Fibroblast of villous mesenchyme (primary cell): Measurements from ENCODE around the gene ITGAX. TPM values are rescaled to one million over a fixed set of nuclear protein-coding genes. Genes with fewer than 3 reads are reported as not detected.

Experiments used
- DNase-seq: peaks from one replicate; pipeline ENCODE4 v3.0.0-alpha.2; 2010; ENCODE audit warnings: low read depth
- H3K4me3 ChIP-seq: 2 replicates; pipeline ENCODE4 v1.5.1; 2011; ENCODE audit warnings: low read depth, mild to moderate bottlenecking, low read length
- total RNA-seq: library from RNA; depleted of rRNA; stranded (reverse); fragments of >200 nt; gene quantifications from 2 replicates; pipeline ENCODE4 v1.2.3, GENCODE V29; 2012
- TF ChIP-seq, protein P1 (sequence below): IDR thresholded peaks from 2 replicates; pipeline ENCODE4 v1.5.1; 2012; ENCODE audit warnings: low read depth, mild to moderate bottlenecking, low read length; ENCODE audit not compliant: insufficient read depth

The ITGAX gene
- total RNA-seq, 1 donor = not detected

DNA sequence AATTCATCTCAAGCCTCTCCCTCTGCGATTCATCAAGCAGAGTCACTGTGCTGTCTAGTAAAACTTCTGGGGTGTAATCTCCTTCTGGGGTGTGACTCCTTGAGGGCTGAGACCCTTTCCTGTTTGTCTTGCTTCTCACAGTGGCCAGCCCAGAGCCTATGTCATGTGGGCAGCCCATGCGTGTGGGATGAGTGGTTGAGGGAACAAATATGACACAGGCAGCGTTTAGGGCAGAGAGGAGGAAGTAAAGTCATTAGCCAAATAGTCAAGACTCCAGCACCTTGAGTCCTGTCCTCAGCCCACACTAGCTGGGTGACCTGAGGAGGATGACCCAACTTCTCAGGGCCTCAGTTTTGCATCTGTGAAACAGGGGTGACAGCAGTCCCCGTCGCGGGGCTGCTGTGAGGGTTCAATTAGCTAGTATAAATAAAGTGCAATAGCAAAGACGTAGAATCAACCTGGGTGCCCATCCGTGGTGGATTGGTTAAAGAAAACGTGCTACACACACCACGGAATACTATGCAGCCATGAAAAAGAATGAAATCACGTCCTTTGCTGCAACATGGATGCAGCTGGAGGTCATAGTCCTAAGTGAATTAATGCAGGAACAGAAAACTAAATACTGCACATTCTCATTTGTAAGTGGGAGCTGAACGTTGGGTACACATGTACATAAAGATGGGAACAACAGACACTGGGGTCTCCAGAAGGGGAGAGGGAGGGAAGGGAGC is 4.5 kb upstream of the ITGAX start:
- TF ChIP-seq, protein P1, sequence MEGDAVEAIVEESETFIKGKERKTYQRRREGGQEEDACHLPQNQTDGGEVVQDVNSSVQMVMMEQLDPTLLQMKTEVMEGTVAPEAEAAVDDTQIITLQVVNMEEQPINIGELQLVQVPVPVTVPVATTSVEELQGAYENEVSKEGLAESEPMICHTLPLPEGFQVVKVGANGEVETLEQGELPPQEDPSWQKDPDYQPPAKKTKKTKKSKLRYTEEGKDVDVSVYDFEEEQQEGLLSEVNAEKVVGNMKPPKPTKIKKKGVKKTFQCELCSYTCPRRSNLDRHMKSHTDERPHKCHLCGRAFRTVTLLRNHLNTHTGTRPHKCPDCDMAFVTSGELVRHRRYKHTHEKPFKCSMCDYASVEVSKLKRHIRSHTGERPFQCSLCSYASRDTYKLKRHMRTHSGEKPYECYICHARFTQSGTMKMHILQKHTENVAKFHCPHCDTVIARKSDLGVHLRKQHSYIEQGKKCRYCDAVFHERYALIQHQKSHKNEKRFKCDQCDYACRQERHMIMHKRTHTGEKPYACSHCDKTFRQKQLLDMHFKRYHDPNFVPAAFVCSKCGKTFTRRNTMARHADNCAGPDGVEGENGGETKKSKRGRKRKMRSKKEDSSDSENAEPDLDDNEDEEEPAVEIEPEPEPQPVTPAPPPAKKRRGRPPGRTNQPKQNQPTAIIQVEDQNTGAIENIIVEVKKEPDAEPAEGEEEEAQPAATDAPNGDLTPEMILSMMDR = no peak
- no peak overlapping the region for H3K4me3 ChIP-seq
- DNase-seq = no peak

DNA sequence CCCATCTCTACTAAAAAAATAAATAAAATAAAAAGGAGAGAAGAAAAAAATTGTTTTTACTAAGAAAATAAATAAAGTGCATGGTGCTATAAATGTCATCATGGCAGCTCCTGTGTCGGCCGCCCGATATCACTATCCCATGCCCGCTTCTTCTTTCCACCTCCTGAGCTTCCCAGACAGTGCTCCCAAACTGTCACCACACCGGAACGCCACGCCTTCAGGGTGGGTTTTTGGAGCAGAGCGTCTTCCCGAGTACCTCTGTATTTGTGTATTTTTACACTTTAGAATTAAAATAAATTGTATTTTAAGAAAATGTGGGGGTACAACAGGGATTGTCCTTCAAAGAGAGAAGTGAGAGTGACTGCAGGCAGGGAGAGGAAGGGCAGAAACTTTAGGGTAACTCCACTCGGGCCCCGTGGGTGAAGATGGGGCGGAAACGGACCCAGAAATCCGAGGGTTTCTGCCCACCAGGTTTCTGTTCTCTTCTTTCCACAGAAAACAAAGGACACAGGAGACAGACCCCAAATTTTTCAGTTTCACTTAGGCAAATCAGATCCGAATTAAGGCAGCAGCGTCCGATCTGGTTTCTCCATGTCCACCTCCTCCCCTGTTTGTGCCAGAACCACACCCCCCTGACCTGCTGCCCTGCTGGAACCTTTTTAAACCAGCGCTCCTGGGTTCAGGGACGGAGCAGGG is 3.6 kb upstream of the ITGAX start:
- no peak for DNase-seq
- H3K4me3 ChIP-seq = no peak overlapping the region
- TF ChIP-seq, protein P1 = no peak

DNA sequence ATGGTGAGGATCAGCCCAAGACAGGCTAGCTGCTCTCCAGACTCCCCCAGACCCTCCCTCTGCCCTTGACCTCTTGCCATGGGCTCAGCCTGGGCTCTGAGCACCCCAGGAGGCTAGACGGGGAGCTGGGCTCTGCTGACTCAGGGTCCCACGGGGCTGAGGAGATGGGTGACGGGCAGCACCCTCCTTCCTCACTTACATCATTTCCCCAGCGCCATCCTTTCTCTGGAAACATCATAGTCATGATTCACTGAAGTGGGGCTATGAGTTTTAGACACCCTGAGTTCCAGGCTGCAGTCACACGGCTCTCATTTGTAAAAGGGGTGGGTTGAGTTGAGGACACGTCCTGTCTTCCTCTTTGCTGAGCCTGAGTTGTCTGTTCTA is 3.0 kb upstream of the ITGAX start:
- DNase-seq = no peak
- H3K4me3 ChIP-seq = no peak overlapping the region
- TF ChIP-seq, protein P1 = no peak

DNA sequence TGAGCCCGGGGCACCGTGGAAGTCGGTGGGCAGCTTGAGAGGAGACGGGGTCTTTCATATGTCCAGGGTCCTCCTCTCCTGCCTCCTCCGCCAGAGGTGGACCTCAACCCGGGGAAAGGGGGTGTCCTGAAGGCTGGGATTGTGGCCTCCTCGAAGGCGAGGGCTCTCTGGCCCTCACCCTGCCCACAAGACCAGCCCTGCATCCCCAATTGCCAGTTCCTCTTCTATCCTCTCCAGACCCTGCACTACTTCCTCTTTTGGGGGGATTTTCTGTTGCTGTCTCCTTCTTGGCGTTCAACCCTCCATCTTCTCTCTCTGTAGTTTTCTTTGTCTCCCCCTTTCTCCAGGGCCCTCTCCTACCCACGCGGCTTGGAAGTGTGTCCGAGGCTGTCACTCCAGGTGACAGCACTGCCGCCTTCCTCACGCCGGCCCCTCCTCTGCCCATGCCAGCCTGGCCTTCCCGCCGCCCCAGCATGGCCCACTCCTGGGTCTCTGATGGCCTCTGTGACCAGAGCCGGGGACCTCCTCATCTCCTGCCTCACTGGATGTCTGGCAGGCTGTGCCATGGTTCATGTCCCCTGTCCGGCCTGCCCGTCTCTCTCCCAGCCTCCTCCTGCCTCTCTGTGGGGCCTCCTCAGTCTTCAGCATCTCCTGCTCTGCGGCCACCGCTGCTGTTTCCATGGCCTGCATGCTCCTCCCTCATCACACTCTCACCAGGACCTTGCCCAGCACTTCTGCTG is 2.4 kb upstream of the ITGAX start:
- TF ChIP-seq, protein P1 = no peak

DNA sequence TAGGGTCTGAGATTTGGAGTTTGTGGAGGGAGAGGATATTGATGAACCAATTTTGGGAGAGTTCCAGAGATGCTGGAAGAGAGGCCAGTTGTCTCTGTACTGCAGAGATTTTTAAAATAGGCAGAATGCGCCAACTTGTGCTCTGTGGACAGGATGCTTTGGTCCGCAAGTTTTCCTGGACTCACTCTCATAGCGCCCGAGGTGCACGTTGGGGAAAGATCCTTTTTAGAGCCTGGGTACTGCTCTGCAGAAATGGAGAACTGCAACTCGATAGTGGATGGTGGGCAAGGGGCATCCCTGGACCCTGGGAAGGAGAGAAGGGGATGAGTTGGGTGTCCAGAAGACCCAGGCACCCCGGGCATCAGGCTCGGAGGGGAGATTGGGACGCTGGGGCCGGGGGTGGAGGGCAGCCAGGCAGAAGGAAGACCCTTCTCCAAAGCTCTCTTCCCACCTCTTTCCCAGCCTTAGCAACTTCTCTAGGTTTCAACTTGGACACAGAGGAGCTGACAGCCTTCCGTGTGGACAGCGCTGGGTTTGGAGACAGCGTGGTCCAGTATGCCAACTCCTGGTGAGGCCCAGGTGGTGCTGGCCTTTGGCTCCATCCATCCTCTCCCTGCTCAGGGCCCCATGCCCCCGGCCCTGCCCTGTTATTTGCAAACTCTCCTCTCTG is 590 bp downstream of the ITGAX start:
- TF ChIP-seq, protein P1 = no peak
- no peak overlapping the region for H3K4me3 ChIP-seq
- DNase-seq = no peak

More for the DNA sequence above, 2.4 kb upstream of the ITGAX start:
- no peak overlapping the region for H3K4me3 ChIP-seq
- no peak for DNase-seq

DNA sequence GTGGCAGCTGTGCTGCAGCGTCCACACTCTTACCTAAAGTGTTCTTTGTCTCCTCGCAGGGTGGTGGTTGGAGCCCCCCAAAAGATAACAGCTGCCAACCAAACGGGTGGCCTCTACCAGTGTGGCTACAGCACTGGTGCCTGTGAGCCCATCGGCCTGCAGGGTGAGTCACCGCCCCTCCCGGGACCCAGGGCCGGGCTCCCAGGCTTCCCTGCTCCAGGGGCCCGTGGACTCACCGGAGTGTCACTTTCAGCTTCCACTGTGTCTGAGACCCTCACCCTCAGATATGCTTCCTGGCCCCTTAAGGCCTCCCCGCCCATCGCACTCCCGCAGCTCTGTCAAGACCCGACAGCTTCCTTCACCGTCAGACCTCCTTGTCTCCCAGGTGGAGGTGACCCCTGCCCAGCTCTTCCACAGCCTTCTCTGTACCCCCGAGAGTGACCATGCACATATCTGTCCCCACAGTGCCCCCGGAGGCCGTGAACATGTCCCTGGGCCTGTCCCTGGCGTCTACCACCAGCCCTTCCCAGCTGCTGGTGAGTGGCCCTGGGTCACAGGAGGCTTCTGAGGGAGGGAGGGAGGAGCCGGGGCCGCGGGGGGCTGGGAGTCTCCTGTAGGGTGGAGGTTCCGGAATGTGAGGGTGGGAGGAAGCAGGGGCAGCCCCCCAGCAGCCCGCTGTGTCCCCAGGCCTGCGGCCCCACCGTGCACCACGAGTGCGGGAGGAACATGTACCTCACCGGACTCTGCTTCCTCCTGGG is 1.8 kb downstream of the ITGAX start:
- no peak for DNase-seq

More for the DNA sequence above, 1.8 kb downstream of the ITGAX start:
- H3K4me3 ChIP-seq = no peak overlapping the region
- TF ChIP-seq, protein P1 = no peak
